Mesenchymal stem cell (in vitro differentiated cells and primary cell): ENCODE results near the gene CUX1.

ENCODE experiments used
- DNase-seq: peaks from one replicate; pipeline ENCODE4 v3.0.0-alpha.2; 2013
- H2AFZ ChIP-seq: one replicate; pipeline ENCODE4 v1.6.1; 2013; ENCODE audit warnings: low read depth, mild to moderate bottlenecking, control low read depth, inconsistent platforms, low read length, moderate library complexity
- H2AK5ac ChIP-seq: 2 replicates; pipeline ENCODE4 v1.6.1; 2013; ENCODE audit warnings: low read length, moderate library complexity, mild to moderate bottlenecking, inconsistent platforms; ENCODE audit not compliant: severe bottlenecking
- H2BK120ac ChIP-seq: one replicate; pipeline ENCODE4 v1.6.1; 2013; ENCODE audit warnings: low read depth, mild to moderate bottlenecking, inconsistent platforms, low read length, moderate library complexity
- H2BK12ac ChIP-seq, 2 experiments: one replicate each; pipeline ENCODE4 v1.6.1; 2013; ENCODE audit warnings: inconsistent platforms in 2 of 2, low read length in 2 of 2, mild to moderate bottlenecking in 2 of 2, moderate library complexity in 2 of 2, control low read depth in 1 of 2
- H2BK15ac ChIP-seq: one replicate; pipeline ENCODE4 v1.6.1; 2013; ENCODE audit warnings: mild to moderate bottlenecking, low read depth, inconsistent platforms; ENCODE audit not compliant: poor library complexity, severe bottlenecking
- H2BK5ac ChIP-seq: 2 replicates; pipeline ENCODE4 v1.6.1; 2013; ENCODE audit warnings: low read depth, mild to moderate bottlenecking, low read length, control low read depth, inconsistent platforms; ENCODE audit not compliant: poor library complexity, severe bottlenecking
- H3K14ac ChIP-seq, 2 experiments: one replicate each; pipeline ENCODE4 v1.6.1; 2013; ENCODE audit warnings: inconsistent platforms in 2 of 2, low read length in 2 of 2, control low read depth in 1 of 2, mild to moderate bottlenecking in 1 of 2, moderate library complexity in 1 of 2
- H3K18ac ChIP-seq, 2 experiments: one replicate each; pipeline ENCODE4 v1.6.1; 2013; ENCODE audit warnings: inconsistent platforms in 2 of 2, low read length in 2 of 2, control low read depth in 1 of 2, low read depth in 1 of 2, mild to moderate bottlenecking in 1 of 2
- H3K23ac ChIP-seq, 2 experiments: one replicate each; pipeline ENCODE4 v1.6.1; 2013; ENCODE audit warnings: inconsistent platforms in 2 of 2, low read length in 2 of 2, mild to moderate bottlenecking in 2 of 2, moderate library complexity in 2 of 2, control low read depth in 1 of 2
- H3K27ac ChIP-seq: 2 replicates; pipeline ENCODE4 v1.5.1; 2013; ENCODE audit warnings: mild to moderate bottlenecking, moderate library complexity, low read length, control low read depth, inconsistent platforms; ENCODE audit not compliant: poor library complexity, severe bottlenecking
- H3K27me3 ChIP-seq, 2 experiments: 2 replicates each; pipeline versions ENCODE4 v1.6.1 to v1.7.0; 2013; ENCODE audit warnings: low read length in 2 of 2, mild to moderate bottlenecking in 2 of 2, moderate library complexity in 2 of 2, control low read depth in 1 of 2, inconsistent platforms in 1 of 2; ENCODE audit not compliant: control insufficient read depth in 1 of 2, insufficient read depth in 1 of 2
- H3K36me3 ChIP-seq, 2 experiments: 2 replicates each; pipeline versions ENCODE4 v1.6.1 to v1.7.0; 2013; ENCODE audit warnings: low read length in 2 of 2, control low read depth in 1 of 2, inconsistent platforms in 1 of 2, low read depth in 1 of 2, mild to moderate bottlenecking in 1 of 2; ENCODE audit not compliant: insufficient read depth in 2 of 2, control insufficient read depth in 1 of 2
- H3K4ac ChIP-seq, 2 experiments: one replicate each; pipeline ENCODE4 v1.6.1; 2013; ENCODE audit warnings: inconsistent platforms in 2 of 2, low read length in 2 of 2, mild to moderate bottlenecking in 2 of 2, moderate library complexity in 2 of 2, control low read depth in 1 of 2, low read depth in 1 of 2
- H3K4me1 ChIP-seq: 2 replicates; pipeline ENCODE4 v1.6.1; 2013; ENCODE audit warnings: low read depth, low read length, control low read depth; ENCODE audit not compliant: control insufficient read depth, insufficient read depth
- H3K4me2 ChIP-seq: 2 replicates; pipeline ENCODE4 v1.6.1; 2013; ENCODE audit warnings: low read length, mild to moderate bottlenecking, inconsistent platforms; ENCODE audit not compliant: poor library complexity, severe bottlenecking
- H3K4me3 ChIP-seq, 2 experiments: 2 replicates each; pipeline versions ENCODE4 v1.5.1 to v1.7.0; 2013; ENCODE audit warnings: low read length in 2 of 2, mild to moderate bottlenecking in 2 of 2, control low read depth in 1 of 2, low read depth in 1 of 2; ENCODE audit not compliant: insufficient read depth in 1 of 2
- H3K79me1 ChIP-seq: replicated peaks from 2 replicates; pipeline ENCODE4 v1.6.1; 2013; ENCODE audit warnings: mild to moderate bottlenecking, control low read depth, low read length, inconsistent platforms; ENCODE audit not compliant: poor library complexity, severe bottlenecking
- H3K9ac ChIP-seq: 2 replicates; pipeline ENCODE4 v1.7.0; 2013; ENCODE audit warnings: mild to moderate bottlenecking, low read length, moderate library complexity
- H3K9me3 ChIP-seq: 2 replicates; pipeline ENCODE4 v1.7.0; 2013; ENCODE audit warnings: mild to moderate bottlenecking, low read length; ENCODE audit not compliant: control insufficient read depth
- H4K8ac ChIP-seq: one replicate; pipeline ENCODE4 v1.6.1; 2013; ENCODE audit warnings: inconsistent platforms, mild to moderate bottlenecking, low read length, moderate library complexity
- H4K91ac ChIP-seq: one replicate; pipeline ENCODE4 v1.6.1; 2013; ENCODE audit warnings: mild to moderate bottlenecking, low read length, inconsistent platforms
- WGBS: methylation state at CpG from one replicate; pipeline ENCODE4 v1.1.7; 2013; ENCODE audit warnings: mixed read lengths; 5-methylcytosine and 5-hydroxymethylcytosine counted together

Gene CUX1

DNA sequence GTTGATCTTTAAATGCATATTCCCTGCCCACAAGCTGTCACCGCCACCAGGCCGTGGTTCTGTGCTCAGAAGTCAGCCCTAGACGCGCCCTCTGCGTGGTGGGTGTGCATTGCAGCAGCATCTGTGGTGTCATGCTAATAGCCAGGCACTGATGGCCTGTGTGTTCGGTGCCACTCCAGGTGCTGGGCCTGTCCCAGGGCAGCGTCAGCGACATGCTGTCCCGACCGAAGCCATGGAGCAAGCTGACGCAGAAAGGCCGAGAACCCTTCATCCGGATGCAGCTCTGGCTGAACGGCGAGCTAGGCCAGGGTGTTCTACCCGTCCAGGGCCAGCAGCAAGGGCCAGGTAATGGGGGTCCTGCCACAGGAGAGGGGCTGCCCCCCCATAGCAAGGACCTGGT lies 386.8 kb downstream of the CUX1 start:
- DNase-seq: no peak
- Histone ChIP-seq H2BK15ac (peak overlapping the region; percentile 26), H3K9me3 (no peaks in the 10 kb centered on the region), H4K8ac (no peak overlapping the region), H3K23ac (no peak overlapping the region), H2AFZ (no peak overlapping the region), H2BK5ac (no peak overlapping the region), H3K4me3 (no peak overlapping the region), H3K18ac (no peak overlapping the region), H2BK120ac (no peak overlapping the region), H3K4me2 (no peak overlapping the region), H3K27me3 (no peaks in the 10 kb centered on the region), H3K27ac (no peak overlapping the region), H3K14ac (no peak overlapping the region), H3K36me3 (peaks cover 54 to 66% of the 10 kb centered on the region in 2 experiments), H2AK5ac (no peak overlapping the region), H3K4ac (no peak overlapping the region), H2BK12ac (no peak overlapping the region), H3K4me1 (no peaks in the 10 kb centered on the region), H4K91ac (no peak overlapping the region), H3K79me1 (peaks cover 2% of the 10 kb centered on the region), H3K9ac (no peak overlapping the region)
- WGBS: 98% methylated on average over 16 of the region's 16 CpGs

- Histone ChIP-seq H3K9ac (no peak overlapping the region), H4K91ac (no peak overlapping the region), H3K27ac (no peak overlapping the region), H3K79me1 (peaks cover 4% of the 10 kb centered on the region), H2BK5ac (no peak overlapping the region), H2BK15ac (no peak overlapping the region), H3K23ac (no peak overlapping the region), H3K27me3 (no peaks in the 10 kb centered on the region), H2BK12ac (no peak overlapping the region), H4K8ac (no peak overlapping the region), H3K4me3 (no peak overlapping the region), H3K4me1 (no peaks in the 10 kb centered on the region), H3K4ac (no peak overlapping the region), H3K18ac (no peak overlapping the region), H3K9me3 (no peaks in the 10 kb centered on the region), H3K4me2 (no peak overlapping the region), H2AFZ (no peak overlapping the region), H2AK5ac (no peak overlapping the region), H3K14ac (no peak overlapping the region), H2BK120ac (no peak overlapping the region), H3K36me3 (peaks cover 49 to 64% of the 10 kb centered on the region in 2 experiments)
- 97% methylated on average over 15 of the region's 15 CpGs for WGBS
- DNase-seq: no peak
These were observed 388.5 kb downstream of the CUX1 start for GRCh38 chr7:102205915-102206314.

GRCh38 chr7:102208826-102209225 lies 391.4 kb downstream of the CUX1 start:
- no peak overlapping the region for H3K4me2 ChIP-seq
- 98% methylated on average over 14 of the region's 14 CpGs for WGBS

GRCh38 chr7:102210787-102211186 lies 393.4 kb downstream of the CUX1 start:
- Histone ChIP-seq H3K27ac (no peak overlapping the region), H2BK5ac (no peak overlapping the region), H3K4ac (no peak overlapping the region), H2AFZ (no peak overlapping the region), H3K18ac (no peak overlapping the region), H3K23ac (no peak overlapping the region), H2AK5ac (no peak overlapping the region), H3K9ac (no peak overlapping the region), H4K8ac (no peak overlapping the region), H2BK15ac (no peak overlapping the region), H3K14ac (no peak overlapping the region), H3K36me3 (peaks cover 19 to 44% of the 10 kb centered on the region in 2 experiments), H3K4me2 (no peak overlapping the region), H2BK120ac (no peak overlapping the region), H3K79me1 (peaks cover 5% of the 10 kb centered on the region), H3K4me1 (no peaks in the 10 kb centered on the region), H4K91ac (no peak overlapping the region), H3K4me3 (no peak overlapping the region), H3K9me3 (no peaks in the 10 kb centered on the region), H3K27me3 (no peaks in the 10 kb centered on the region), H2BK12ac (no peak overlapping the region)
- WGBS: 93% methylated on average over 13 of the region's 13 CpGs
- no peak for DNase-seq

More at GRCh38 chr7:102208826-102209225, 391.4 kb downstream of the CUX1 start:
- no peak overlapping the region for H3K9ac ChIP-seq
- H3K4ac ChIP-seq: no peak overlapping the region
- no peak overlapping the region for H2BK12ac ChIP-seq
- H2AK5ac ChIP-seq: no peak overlapping the region
- H3K27ac ChIP-seq: no peak overlapping the region
- no peak overlapping the region for H2BK120ac ChIP-seq
- no peak overlapping the region for H3K4me3 ChIP-seq
- H4K91ac ChIP-seq: no peak overlapping the region
- H3K23ac ChIP-seq: no peak overlapping the region
- no peaks in the 10 kb centered on the region for H3K27me3 ChIP-seq
- peaks cover 5% of the 10 kb centered on the region for H3K79me1 ChIP-seq
- H3K18ac ChIP-seq: no peak overlapping the region
- H4K8ac ChIP-seq: no peak overlapping the region
- no peak overlapping the region for H2BK5ac ChIP-seq
- H3K4me1 ChIP-seq: no peaks in the 10 kb centered on the region
- H3K36me3 ChIP-seq: peaks cover 37 to 57% of the 10 kb centered on the region in 2 experiments
- no peaks in the 10 kb centered on the region for H3K9me3 ChIP-seq
- no peak overlapping the region for H2BK15ac ChIP-seq
- no peak for DNase-seq
- no peak overlapping the region for H3K14ac ChIP-seq
- no peak overlapping the region for H2AFZ ChIP-seq
